ENCODE results near the gene CACNG7.

DNA sequence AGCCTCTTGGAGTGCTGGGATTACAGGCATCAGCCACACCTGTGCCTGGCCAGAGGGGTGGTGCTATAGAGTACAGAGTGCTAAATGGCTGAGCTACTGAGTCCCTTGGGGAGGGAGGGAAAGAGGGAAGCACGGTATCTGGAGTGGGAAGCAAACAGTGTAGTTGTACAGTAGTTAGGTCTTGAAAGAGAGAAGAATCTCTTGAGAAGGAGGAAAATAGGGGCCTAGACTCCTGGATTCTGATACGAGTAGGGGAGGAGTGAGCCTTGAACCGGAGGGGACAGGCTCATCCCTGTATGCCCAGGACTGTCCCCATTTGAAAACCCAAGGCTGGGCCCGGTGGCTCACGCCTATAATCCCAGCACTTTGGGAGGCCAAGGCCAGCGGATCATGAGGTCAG, 36.3 kb upstream of the CACNG7 start:
- TF ChIP-seq, protein P1, sequence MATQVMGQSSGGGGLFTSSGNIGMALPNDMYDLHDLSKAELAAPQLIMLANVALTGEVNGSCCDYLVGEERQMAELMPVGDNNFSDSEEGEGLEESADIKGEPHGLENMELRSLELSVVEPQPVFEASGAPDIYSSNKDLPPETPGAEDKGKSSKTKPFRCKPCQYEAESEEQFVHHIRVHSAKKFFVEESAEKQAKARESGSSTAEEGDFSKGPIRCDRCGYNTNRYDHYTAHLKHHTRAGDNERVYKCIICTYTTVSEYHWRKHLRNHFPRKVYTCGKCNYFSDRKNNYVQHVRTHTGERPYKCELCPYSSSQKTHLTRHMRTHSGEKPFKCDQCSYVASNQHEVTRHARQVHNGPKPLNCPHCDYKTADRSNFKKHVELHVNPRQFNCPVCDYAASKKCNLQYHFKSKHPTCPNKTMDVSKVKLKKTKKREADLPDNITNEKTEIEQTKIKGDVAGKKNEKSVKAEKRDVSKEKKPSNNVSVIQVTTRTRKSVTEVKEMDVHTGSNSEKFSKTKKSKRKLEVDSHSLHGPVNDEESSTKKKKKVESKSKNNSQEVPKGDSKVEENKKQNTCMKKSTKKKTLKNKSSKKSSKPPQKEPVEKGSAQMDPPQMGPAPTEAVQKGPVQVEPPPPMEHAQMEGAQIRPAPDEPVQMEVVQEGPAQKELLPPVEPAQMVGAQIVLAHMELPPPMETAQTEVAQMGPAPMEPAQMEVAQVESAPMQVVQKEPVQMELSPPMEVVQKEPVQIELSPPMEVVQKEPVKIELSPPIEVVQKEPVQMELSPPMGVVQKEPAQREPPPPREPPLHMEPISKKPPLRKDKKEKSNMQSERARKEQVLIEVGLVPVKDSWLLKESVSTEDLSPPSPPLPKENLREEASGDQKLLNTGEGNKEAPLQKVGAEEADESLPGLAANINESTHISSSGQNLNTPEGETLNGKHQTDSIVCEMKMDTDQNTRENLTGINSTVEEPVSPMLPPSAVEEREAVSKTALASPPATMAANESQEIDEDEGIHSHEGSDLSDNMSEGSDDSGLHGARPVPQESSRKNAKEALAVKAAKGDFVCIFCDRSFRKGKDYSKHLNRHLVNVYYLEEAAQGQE (IDR thresholded peaks at IDR 0.05) = no peak
- no peak for TF ChIP-seq EGR1 (IDR thresholded peaks at IDR 0.05; ENCODE audit: low read depth in 2 of 2)
- TF ChIP-seq, protein P2, sequence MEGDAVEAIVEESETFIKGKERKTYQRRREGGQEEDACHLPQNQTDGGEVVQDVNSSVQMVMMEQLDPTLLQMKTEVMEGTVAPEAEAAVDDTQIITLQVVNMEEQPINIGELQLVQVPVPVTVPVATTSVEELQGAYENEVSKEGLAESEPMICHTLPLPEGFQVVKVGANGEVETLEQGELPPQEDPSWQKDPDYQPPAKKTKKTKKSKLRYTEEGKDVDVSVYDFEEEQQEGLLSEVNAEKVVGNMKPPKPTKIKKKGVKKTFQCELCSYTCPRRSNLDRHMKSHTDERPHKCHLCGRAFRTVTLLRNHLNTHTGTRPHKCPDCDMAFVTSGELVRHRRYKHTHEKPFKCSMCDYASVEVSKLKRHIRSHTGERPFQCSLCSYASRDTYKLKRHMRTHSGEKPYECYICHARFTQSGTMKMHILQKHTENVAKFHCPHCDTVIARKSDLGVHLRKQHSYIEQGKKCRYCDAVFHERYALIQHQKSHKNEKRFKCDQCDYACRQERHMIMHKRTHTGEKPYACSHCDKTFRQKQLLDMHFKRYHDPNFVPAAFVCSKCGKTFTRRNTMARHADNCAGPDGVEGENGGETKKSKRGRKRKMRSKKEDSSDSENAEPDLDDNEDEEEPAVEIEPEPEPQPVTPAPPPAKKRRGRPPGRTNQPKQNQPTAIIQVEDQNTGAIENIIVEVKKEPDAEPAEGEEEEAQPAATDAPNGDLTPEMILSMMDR (IDR thresholded peaks at IDR 0.05; ENCODE audit: low read depth, low read length, missing input control) = no peak
- TF ChIP-seq RXRA (IDR thresholded peaks at IDR 0.05) = no peak
